GM18507 (cell line): ENCODE data around the gene MPLKIP.

ENCODE experiments used
- DNase-seq: peaks from one replicate; pipeline ENCODE4 v3.0.0; 2011; ENCODE audit warnings: low read depth; ENCODE audit not compliant: insufficient read length; ENCODE audit errors: extremely low spot score
- FAIRE-seq: peaks from 2 replicates; lab custom pipeline; 2011; peaks lifted over from hg19 to GRCh38; lab: Jason Lieb, UNC

MPLKIP gene

GRCh38 chr7:40077849-40078248, 56.6 kb downstream of the MPLKIP start:
- no peak for DNase-seq
- FAIRE-seq, result no peak
